ENCODE results near the gene TOM1L2.

TOM1L2 gene

DNA sequence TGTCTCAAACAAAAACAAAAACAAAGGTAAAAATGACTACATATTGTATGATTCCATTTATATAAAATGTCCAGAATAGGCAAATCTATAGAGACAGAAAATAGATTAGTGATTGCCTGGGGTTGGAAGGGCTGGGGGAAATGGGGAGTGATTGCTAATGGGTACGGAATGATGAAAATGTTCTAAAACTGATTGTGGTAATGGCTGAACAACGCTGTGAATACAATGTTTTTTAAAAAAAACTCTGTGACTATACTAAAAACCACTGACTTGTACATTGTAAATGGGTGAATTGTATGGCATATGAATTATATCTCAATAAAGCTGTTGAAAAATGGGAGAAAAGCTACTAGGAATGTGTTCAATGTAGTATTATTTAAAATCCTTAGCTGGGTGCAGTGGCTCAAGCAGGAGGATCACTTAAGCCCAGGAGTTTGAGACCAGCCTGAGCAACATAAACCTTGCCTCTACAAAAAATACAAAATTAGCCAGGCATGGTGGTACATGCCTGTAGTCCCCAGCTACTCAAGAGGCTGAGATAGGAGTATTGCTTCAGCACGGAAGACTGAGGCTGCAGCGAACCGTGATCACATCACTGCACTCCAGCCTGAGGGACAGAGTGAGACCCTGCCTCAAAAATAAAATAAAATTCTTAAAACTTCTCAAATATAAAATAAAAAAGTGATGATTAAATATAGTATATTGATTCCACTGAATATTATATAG is 47.9 kb downstream of the TOM1L2 start:
- DNase-seq (ENCODE audit: extremely low spot score), result no peak
- ChIA-PET CTCF (interaction anchor here (1.2 kb wide), 1 partner anchor 109 kb away, joined by 3 read pairs; no protein-coding TSS in a partner anchor), POLR2A (no interaction called here)
- TF ChIP-seq FOXA1 (IDR thresholded peaks at IDR 0.05) (no peak), FOXM1 (IDR thresholded peaks at IDR 0.05; ENCODE audit: borderline replicate concordance) (no peak), PKNOX1 (IDR thresholded peaks at IDR 0.05) (no peak), BHLHE40 (IDR thresholded peaks at IDR 0.05; ENCODE audit: borderline replicate concordance) (no peak), ZNF384 (IDR thresholded peaks at IDR 0.05) (no peak), HDGF (IDR thresholded peaks at IDR 0.05; ENCODE audit: borderline replicate concordance) (no peak), ARNT (IDR thresholded peaks at IDR 0.05) (no peak), ELF4 (IDR thresholded peaks at IDR 0.05) (no peak), NFRKB (IDR thresholded peaks at IDR 0.05) (no peak), LEF1 (IDR thresholded peaks at IDR 0.05; ENCODE audit: borderline replicate concordance) (no peak), L3MBTL2 (conservative IDR thresholded peaks at IDR 0.05) (no peak), SUZ12 (IDR thresholded peaks at IDR 0.05) (no peak), SP1 (IDR thresholded peaks at IDR 0.05) (no peak), CTBP1 (IDR thresholded peaks at IDR 0.05; ENCODE audit: borderline replicate concordance) (no peak)

- CTCF ChIA-PET, result interaction anchor here (0.6 to 5.2 kb wide), 10 partner anchors 14 to 1923 kb away, joined by 3 to 55 read pairs (median 4); no protein-coding TSS in a partner anchor
- TF ChIP-seq LEF1 (IDR thresholded peaks at IDR 0.05; ENCODE audit: borderline replicate concordance), result no peak
- TF ChIP-seq PKNOX1 (IDR thresholded peaks at IDR 0.05), result peak; percentile 92
- TF ChIP-seq L3MBTL2 (conservative IDR thresholded peaks at IDR 0.05), result no peak
- no peak for TF ChIP-seq CTBP1 (IDR thresholded peaks at IDR 0.05; ENCODE audit: borderline replicate concordance)
- no peak for TF ChIP-seq ARNT (IDR thresholded peaks at IDR 0.05)
- no peak for DNase-seq (ENCODE audit: extremely low spot score)
- POLR2A ChIA-PET, result interaction anchor here (0.7 to 2.8 kb wide), 4 partner anchors 19 to 229 kb away, joined by 3 to 9 read pairs (median 6); partner anchors contain the start of genes DRC3, SREBF1 and TOM1L2
These were observed 50.1 kb downstream of the TOM1L2 start for GRCh38 chr17:17922070-17922614.

GRCh38 chr17:17921192-17922069 is 50.8 kb downstream of the TOM1L2 start:
- TF ChIP-seq SP1 (IDR thresholded peaks at IDR 0.05) (no peak), FOXM1 (IDR thresholded peaks at IDR 0.05; ENCODE audit: borderline replicate concordance) (no peak), NFRKB (IDR thresholded peaks at IDR 0.05) (no peak), TARDBP (IDR thresholded peaks at IDR 0.05) (no peak), ZNF384 (IDR thresholded peaks at IDR 0.05) (no peak)
- ChIA-PET CTCF (interaction anchor here (0.6 to 5.2 kb wide), 11 partner anchors 14 to 1923 kb away, joined by 3 to 55 read pairs (median 4); no protein-coding TSS in a partner anchor), POLR2A (interaction anchor here (0.7 to 2.8 kb wide), 5 partner anchors 20 to 228 kb away, joined by 3 to 9 read pairs (median 5); partner anchors contain the start of genes DRC3, SREBF1 and TOM1L2)
- DNase-seq (ENCODE audit: extremely low spot score), result no peak

GRCh38 chr17:17919169-17920107 is 52.8 kb downstream of the TOM1L2 start:
- peak; percentile 75 for DNase-seq (ENCODE audit: extremely low spot score)
- CTCF ChIA-PET, result interaction anchor here (0.5 to 5.2 kb wide), 34 partner anchors 10 to 280 kb away, joined by 3 to 55 read pairs (median 4); partner anchors contain the start of genes DRC3 and TOM1L2
- POLR2A ChIA-PET, result interaction anchor here (0.7 to 1.3 kb wide), 7 partner anchors 24 to 237 kb away, joined by 3 to 7 read pairs (median 5); partner anchors contain the start of gene SREBF1
- TF ChIP-seq ZNF384 (IDR thresholded peaks at IDR 0.05), result no peak
- TF ChIP-seq HDGF (IDR thresholded peaks at IDR 0.05; ENCODE audit: borderline replicate concordance), result no peak
- TF ChIP-seq SUZ12 (IDR thresholded peaks at IDR 0.05), result no peak
- TF ChIP-seq FOXK2 (IDR thresholded peaks at IDR 0.05), result no peak
- TF ChIP-seq ELF4 (IDR thresholded peaks at IDR 0.05), result no peak
- TF ChIP-seq PKNOX1 (IDR thresholded peaks at IDR 0.05), result no peak
- no peak for TF ChIP-seq FOXM1 (IDR thresholded peaks at IDR 0.05; ENCODE audit: borderline replicate concordance)
- TF ChIP-seq ARNT (IDR thresholded peaks at IDR 0.05), result no peak
- TF ChIP-seq CTBP1 (IDR thresholded peaks at IDR 0.05; ENCODE audit: borderline replicate concordance), result no peak
- no peak for TF ChIP-seq TARDBP (IDR thresholded peaks at IDR 0.05)
- no peak for TF ChIP-seq LEF1 (IDR thresholded peaks at IDR 0.05; ENCODE audit: borderline replicate concordance)
- TF ChIP-seq L3MBTL2 (conservative IDR thresholded peaks at IDR 0.05), result no peak
- TF ChIP-seq FOXA1 (IDR thresholded peaks at IDR 0.05), result no peak
- TF ChIP-seq NFRKB (IDR thresholded peaks at IDR 0.05), result no peak
- no peak for TF ChIP-seq BHLHE40 (IDR thresholded peaks at IDR 0.05; ENCODE audit: borderline replicate concordance)
- TF ChIP-seq SP1 (IDR thresholded peaks at IDR 0.05), result no peak
